ENCODE results near the gene ZNF146. TPM values are rescaled to one million over a fixed set of nuclear protein-coding genes. Genes with fewer than 3 reads are reported as not detected.

Gene ZNF146
- total RNA-seq, 1 donor from 2014 or later, result 35.9 TPM

Other genes with a start within 250 kb of the ZNF146 start
- 10.2 TPM for gene SDHAF1, start 219.9 kb upstream of the ZNF146 start, total RNA-seq
- 0.88 TPM for gene SYNE4, start 206.3 kb upstream of the ZNF146 start, total RNA-seq
- 12.3 TPM for gene ALKBH6, start 200.9 kb upstream of the ZNF146 start, total RNA-seq
- gene CLIP3, start 182.2 kb upstream of the ZNF146 start, total RNA-seq, result 1.3 TPM
- gene THAP8, start 160.8 kb upstream of the ZNF146 start, total RNA-seq, result 3.0 TPM
- gene WDR62, start 160.2 kb upstream of the ZNF146 start, total RNA-seq, result 2.4 TPM
- not detected for gene OVOL3, start 104.0 kb upstream of the ZNF146 start, total RNA-seq
- 72.0 TPM for gene POLR2I, start 100.2 kb upstream of the ZNF146 start, total RNA-seq
- gene TBCB, start 99.6 kb upstream of the ZNF146 start, total RNA-seq, result 81.5 TPM
- gene CAPNS1, start 75.0 kb upstream of the ZNF146 start, total RNA-seq, result 953 TPM
- gene COX7A1, start 62.7 kb upstream of the ZNF146 start, total RNA-seq, result 3.5 TPM
- 2.1 TPM for gene ZNF565, start 441 bp upstream of the ZNF146 start, total RNA-seq
- gene ZFP14, start 164.1 kb downstream of the ZNF146 start, total RNA-seq, result 1.2 TPM
- gene ZFP82, start 203.5 kb downstream of the ZNF146 start, total RNA-seq, result 0.72 TPM